ENCODE data around the gene YTHDF1.

YTHDF1 gene

DNA sequence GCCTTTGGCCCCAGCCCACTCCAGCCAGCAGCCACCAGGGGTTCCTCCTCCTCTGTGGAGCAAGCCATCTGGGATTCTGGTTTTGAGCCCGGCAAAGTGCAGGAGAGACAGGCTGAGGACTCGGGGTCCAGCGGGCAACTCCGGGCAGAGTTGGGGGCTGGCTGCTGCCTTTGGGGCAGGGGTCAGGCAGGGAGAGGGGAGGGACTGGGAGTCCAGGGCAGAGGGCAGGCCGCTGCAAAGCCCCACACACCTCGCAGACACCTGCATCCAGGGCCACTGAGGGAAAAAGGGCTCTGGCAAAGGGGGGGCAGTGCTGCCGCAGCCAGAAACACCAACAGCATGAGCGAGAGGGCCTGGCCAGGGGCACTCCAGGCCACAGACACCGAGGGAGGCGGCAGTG is 28.5 kb upstream of the YTHDF1 start (continued):
- TF ChIP-seq, protein P1, sequence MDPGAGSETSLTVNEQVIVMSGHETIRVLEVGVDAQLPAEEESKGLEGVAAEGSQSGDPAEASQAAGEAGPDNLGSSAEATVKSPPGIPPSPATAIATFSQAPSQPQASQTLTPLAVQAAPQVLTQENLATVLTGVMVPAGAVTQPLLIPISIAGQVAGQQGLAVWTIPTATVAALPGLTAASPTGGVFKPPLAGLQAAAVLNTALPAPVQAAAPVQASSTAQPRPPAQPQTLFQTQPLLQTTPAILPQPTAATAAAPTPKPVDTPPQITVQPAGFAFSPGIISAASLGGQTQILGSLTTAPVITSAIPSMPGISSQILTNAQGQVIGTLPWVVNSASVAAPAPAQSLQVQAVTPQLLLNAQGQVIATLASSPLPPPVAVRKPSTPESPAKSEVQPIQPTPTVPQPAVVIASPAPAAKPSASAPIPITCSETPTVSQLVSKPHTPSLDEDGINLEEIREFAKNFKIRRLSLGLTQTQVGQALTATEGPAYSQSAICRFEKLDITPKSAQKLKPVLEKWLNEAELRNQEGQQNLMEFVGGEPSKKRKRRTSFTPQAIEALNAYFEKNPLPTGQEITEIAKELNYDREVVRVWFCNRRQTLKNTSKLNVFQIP (CRISPR knock-in tag; IDR thresholded peaks at IDR 0.05; ENCODE audit: borderline replicate concordance, low read depth), result no peak

DNA sequence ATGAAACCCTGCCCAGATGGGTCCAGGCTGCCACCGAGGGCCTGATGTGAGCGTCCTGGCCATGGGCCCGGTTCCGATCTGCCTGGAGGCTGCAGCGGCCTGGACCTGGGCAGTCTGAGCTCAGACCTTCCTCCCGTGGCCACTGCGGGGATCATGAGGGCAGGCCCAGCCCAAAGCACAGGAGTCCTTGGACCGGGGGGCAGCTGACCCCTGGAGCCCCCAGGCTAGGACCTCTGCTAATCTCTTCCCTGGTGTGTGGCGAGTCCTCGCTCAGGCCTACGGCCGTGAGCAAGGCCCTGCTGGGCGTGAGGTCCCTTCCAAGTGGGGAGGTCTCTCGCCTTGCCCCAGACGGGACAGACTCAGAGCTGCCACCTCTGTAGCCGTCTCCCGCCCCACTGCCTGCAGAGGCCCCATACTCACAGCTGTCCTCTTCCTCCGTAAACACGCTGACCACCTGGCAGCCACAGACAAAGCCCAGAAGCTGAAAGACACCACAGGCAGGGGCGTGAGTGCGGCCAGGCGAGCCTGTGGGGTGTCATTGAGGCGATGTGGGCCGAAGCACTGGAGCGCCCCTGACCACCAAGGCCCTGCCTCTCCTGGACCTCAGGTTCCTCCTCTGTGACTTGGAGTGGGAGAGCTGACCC is 27.8 kb upstream of the YTHDF1 start:
- no peak for ATAC-seq
- no peak for TF ChIP-seq GLIS3 (CRISPR knock-in tag; IDR thresholded peaks at IDR 0.05)
- no peak for TF ChIP-seq BACH2 (CRISPR knock-in tag; IDR thresholded peaks at IDR 0.05; ENCODE audit: borderline replicate concordance)
- no peak for TF ChIP-seq ISL1 (CRISPR knock-in tag; IDR thresholded peaks at IDR 0.05)
- TF ChIP-seq, protein P2, sequence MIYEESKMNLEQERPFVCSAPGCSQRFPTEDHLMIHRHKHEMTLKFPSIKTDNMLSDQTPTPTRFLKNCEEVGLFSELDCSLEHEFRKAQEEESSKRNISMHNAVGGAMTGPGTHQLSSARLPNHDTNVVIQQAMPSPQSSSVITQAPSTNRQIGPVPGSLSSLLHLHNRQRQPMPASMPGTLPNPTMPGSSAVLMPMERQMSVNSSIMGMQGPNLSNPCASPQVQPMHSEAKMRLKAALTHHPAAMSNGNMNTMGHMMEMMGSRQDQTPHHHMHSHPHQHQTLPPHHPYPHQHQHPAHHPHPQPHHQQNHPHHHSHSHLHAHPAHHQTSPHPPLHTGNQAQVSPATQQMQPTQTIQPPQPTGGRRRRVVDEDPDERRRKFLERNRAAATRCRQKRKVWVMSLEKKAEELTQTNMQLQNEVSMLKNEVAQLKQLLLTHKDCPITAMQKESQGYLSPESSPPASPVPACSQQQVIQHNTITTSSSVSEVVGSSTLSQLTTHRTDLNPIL (CRISPR knock-in tag; IDR thresholded peaks at IDR 0.05; ENCODE audit: low read depth), result no peak
- TF ChIP-seq, protein P3, sequence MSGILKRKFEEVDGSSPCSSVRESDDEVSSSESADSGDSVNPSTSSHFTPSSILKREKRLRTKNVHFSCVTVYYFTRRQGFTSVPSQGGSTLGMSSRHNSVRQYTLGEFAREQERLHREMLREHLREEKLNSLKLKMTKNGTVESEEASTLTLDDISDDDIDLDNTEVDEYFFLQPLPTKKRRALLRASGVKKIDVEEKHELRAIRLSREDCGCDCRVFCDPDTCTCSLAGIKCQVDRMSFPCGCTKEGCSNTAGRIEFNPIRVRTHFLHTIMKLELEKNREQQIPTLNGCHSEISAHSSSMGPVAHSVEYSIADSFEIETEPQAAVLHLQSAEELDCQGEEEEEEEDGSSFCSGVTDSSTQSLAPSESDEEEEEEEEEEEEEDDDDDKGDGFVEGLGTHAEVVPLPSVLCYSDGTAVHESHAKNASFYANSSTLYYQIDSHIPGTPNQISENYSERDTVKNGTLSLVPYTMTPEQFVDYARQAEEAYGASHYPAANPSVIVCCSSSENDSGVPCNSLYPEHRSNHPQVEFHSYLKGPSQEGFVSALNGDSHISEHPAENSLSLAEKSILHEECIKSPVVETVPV (CRISPR knock-in tag; IDR thresholded peaks at IDR 0.05), result no peak
- no peak for TF ChIP-seq ZNF565 (CRISPR knock-in tag; conservative IDR thresholded peaks at IDR 0.05; ENCODE audit: low read depth)
- no peak for TF ChIP-seq ZNF8 (CRISPR knock-in tag; IDR thresholded peaks at IDR 0.05)
- no peak for TF ChIP-seq ESRRG (CRISPR knock-in tag; IDR thresholded peaks at IDR 0.05)
- no peak for TF ChIP-seq CSDC2 (CRISPR knock-in tag; IDR thresholded peaks at IDR 0.05)
- TF ChIP-seq, protein P4, sequence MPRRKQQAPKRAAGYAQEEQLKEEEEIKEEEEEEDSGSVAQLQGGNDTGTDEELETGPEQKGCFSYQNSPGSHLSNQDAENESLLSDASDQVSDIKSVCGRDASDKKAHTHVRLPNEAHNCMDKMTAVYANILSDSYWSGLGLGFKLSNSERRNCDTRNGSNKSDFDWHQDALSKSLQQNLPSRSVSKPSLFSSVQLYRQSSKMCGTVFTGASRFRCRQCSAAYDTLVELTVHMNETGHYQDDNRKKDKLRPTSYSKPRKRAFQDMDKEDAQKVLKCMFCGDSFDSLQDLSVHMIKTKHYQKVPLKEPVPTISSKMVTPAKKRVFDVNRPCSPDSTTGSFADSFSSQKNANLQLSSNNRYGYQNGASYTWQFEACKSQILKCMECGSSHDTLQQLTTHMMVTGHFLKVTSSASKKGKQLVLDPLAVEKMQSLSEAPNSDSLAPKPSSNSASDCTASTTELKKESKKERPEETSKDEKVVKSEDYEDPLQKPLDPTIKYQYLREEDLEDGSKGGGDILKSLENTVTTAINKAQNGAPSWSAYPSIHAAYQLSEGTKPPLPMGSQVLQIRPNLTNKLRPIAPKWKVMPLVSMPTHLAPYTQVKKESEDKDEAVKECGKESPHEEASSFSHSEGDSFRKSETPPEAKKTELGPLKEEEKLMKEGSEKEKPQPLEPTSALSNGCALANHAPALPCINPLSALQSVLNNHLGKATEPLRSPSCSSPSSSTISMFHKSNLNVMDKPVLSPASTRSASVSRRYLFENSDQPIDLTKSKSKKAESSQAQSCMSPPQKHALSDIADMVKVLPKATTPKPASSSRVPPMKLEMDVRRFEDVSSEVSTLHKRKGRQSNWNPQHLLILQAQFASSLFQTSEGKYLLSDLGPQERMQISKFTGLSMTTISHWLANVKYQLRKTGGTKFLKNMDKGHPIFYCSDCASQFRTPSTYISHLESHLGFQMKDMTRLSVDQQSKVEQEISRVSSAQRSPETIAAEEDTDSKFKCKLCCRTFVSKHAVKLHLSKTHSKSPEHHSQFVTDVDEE (CRISPR knock-in tag; IDR thresholded peaks at IDR 0.05), result no peak
- no peak for TF ChIP-seq ZFP30 (CRISPR knock-in tag; IDR thresholded peaks at IDR 0.05)
- TF ChIP-seq SNAI2 (CRISPR knock-in tag; IDR thresholded peaks at IDR 0.05), result no peak

DNA sequence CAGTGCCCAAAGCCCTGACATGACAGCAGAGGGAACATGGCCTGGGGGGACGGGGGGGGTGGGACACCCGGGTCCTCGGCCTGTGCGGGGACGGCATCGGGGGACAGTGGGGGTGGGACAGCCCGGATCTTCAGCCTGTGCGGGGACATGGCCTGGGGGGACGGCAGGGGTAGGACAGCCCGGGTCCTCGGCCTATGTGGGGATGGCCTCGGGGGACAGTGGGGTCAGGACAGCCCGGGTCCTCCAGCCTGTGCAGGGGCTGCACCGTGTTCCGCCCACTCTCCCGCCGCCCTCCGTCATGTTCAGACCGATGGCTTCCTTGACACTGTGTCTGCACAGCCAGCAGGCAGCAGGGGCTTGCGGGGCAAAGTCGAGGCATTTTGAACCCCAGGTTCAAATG is 26.8 kb upstream of the YTHDF1 start:
- ATAC-seq, result no peak

DNA sequence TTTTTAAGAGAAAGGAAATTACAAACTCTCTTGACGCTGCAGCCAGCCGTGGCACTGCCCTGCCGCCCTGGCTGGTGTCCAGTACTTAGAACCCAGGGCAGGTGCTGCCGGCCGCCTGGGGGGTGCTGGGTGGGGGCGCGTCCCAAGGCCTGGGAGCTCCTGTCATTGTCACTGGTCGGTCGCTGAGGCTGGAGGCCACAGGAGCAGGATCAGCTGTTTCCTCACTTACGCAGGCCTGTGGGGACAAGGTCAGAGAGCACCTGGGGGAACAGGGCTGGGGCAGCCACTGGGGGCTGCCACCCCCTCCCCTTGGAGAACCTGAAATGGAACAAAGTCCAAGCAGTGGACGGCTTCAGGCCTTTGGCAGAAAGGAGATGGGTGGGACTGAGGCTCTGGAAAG is 25.3 kb upstream of the YTHDF1 start:
- ATAC-seq, result no peak
- TF ChIP-seq ZNF70 (CRISPR knock-in tag; IDR thresholded peaks at IDR 0.05) (no peak), ZFP30 (CRISPR knock-in tag; IDR thresholded peaks at IDR 0.05) (no peak), ZC3H10 (CRISPR knock-in tag; IDR thresholded peaks at IDR 0.05) (no peak), CSDC2 (CRISPR knock-in tag; IDR thresholded peaks at IDR 0.05) (no peak), ESRRG (CRISPR knock-in tag; IDR thresholded peaks at IDR 0.05) (no peak), PPARA (CRISPR knock-in tag; IDR thresholded peaks at IDR 0.05; ENCODE audit: borderline replicate concordance) (no peak), GLIS3 (CRISPR knock-in tag; IDR thresholded peaks at IDR 0.05) (no peak), SNAI2 (CRISPR knock-in tag; IDR thresholded peaks at IDR 0.05) (no peak), OSR1 (CRISPR knock-in tag; IDR thresholded peaks at IDR 0.05) (no peak), ZNF565 (CRISPR knock-in tag; conservative IDR thresholded peaks at IDR 0.05; ENCODE audit: low read depth) (no peak), TCF4 (CRISPR knock-in tag; IDR thresholded peaks at IDR 0.05; ENCODE audit: borderline replicate concordance) (no peak), TOX (CRISPR knock-in tag; IDR thresholded peaks at IDR 0.05; ENCODE audit: borderline replicate concordance) (no peak), ARNTL (CRISPR knock-in tag; IDR thresholded peaks at IDR 0.05; ENCODE audit: borderline replicate concordance, low read depth) (no peak)
- TF ChIP-seq, protein P2 (CRISPR knock-in tag; IDR thresholded peaks at IDR 0.05; ENCODE audit: low read depth), result no peak
- TF ChIP-seq, protein P4 (CRISPR knock-in tag; IDR thresholded peaks at IDR 0.05), result no peak
- TF ChIP-seq, protein P3 (CRISPR knock-in tag; IDR thresholded peaks at IDR 0.05), result no peak

More for the DNA sequence above, 26.8 kb upstream of the YTHDF1 start:
- TF ChIP-seq ISL1 (CRISPR knock-in tag; IDR thresholded peaks at IDR 0.05), result no peak
- no peak for TF ChIP-seq ZNF70 (CRISPR knock-in tag; IDR thresholded peaks at IDR 0.05)
